Measurements from ENCODE around the gene DHRS12. TPM values are rescaled to one million over a fixed set of nuclear protein-coding genes. Genes with fewer than 3 reads are reported as not detected.

The DHRS12 gene
- total RNA-seq, 1 donor: 3.3 TPM

DNA sequence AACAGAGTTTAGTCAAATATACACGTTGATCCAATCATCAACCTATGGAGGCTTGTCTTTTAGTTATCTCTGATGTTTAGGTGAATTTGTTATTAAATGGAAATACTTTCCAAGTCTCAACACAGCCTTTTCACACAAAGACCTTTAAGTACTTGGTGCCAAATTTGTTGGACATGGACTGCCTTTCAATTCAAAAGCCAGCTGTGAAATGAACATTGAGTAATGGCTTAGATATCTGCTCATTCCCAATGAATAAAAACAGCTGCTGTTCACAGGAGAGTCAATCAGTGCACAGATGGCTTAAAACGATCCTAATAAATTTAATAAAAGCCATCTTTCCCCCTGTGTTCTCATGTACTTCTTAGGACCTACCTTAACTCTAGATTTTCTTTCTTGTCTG is 19.9 kb upstream of the DHRS12 start:
- Histone ChIP-seq H4K20me1 (ENCODE audit: insufficient read depth, low read length) (no peaks in the 10 kb centered on the region), H2AFZ (ENCODE audit: low read length) (no peak overlapping the region), H3K4me3 (ENCODE audit: insufficient read depth, low read length) (no peak overlapping the region), H3K27me3 (ENCODE audit: insufficient read depth, low read length) (peaks cover 55% of the 10 kb centered on the region), H3K4me2 (ENCODE audit: insufficient read depth, low read length) (no peak overlapping the region), H3K4me1 (ENCODE audit: insufficient read depth, low read length) (no peaks in the 10 kb centered on the region), H3K27ac (ENCODE audit: low read depth, low read length) (no peak overlapping the region), H3K79me2 (ENCODE audit: insufficient read depth, low read length) (no peaks in the 10 kb centered on the region), H3K36me3 (ENCODE audit: insufficient read depth, low read length) (no peaks in the 10 kb centered on the region), H3K9me3 (ENCODE audit: low read depth, low read length) (no peaks in the 10 kb centered on the region)
- no peak for DNase-seq (ENCODE audit: insufficient read length, low spot score, missing footprints)
- TF ChIP-seq, protein P1, sequence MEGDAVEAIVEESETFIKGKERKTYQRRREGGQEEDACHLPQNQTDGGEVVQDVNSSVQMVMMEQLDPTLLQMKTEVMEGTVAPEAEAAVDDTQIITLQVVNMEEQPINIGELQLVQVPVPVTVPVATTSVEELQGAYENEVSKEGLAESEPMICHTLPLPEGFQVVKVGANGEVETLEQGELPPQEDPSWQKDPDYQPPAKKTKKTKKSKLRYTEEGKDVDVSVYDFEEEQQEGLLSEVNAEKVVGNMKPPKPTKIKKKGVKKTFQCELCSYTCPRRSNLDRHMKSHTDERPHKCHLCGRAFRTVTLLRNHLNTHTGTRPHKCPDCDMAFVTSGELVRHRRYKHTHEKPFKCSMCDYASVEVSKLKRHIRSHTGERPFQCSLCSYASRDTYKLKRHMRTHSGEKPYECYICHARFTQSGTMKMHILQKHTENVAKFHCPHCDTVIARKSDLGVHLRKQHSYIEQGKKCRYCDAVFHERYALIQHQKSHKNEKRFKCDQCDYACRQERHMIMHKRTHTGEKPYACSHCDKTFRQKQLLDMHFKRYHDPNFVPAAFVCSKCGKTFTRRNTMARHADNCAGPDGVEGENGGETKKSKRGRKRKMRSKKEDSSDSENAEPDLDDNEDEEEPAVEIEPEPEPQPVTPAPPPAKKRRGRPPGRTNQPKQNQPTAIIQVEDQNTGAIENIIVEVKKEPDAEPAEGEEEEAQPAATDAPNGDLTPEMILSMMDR (IDR thresholded peaks at IDR 0.05; ENCODE audit: extremely low read depth, low read depth, low read length): no peak

DNA sequence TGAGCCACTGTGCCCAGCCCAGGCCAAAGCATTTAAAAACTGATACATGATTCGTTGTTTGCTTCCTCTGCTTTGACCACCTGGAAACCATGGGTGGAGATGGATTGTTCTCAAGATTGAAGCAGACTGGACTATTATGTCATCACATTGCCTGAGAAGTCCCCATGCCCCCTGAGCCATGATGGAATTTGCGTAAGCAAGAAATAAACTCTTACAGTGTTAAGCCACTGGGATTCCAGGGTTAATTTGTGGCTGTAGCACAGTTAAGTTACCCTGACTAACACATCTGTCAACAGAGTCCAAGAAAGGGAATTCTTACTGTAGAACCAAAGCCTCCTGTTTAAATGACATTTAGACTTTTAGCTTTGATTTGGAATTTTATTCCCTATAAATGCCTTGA is 19.4 kb upstream of the DHRS12 start:
- DNase-seq (ENCODE audit: insufficient read length, low spot score, missing footprints): no peak
- Histone ChIP-seq H3K4me2 (ENCODE audit: insufficient read depth, low read length) (no peak overlapping the region), H3K27me3 (ENCODE audit: insufficient read depth, low read length) (peaks cover 50% of the 10 kb centered on the region), H4K20me1 (ENCODE audit: insufficient read depth, low read length) (no peaks in the 10 kb centered on the region), H3K36me3 (ENCODE audit: insufficient read depth, low read length) (no peaks in the 10 kb centered on the region), H3K4me3 (ENCODE audit: insufficient read depth, low read length) (no peak overlapping the region), H3K9me3 (ENCODE audit: low read depth, low read length) (no peaks in the 10 kb centered on the region), H3K27ac (ENCODE audit: low read depth, low read length) (no peak overlapping the region), H3K4me1 (ENCODE audit: insufficient read depth, low read length) (no peaks in the 10 kb centered on the region), H3K79me2 (ENCODE audit: insufficient read depth, low read length) (no peaks in the 10 kb centered on the region), H2AFZ (ENCODE audit: low read length) (no peak overlapping the region)
- TF ChIP-seq, protein P1 (IDR thresholded peaks at IDR 0.05; ENCODE audit: extremely low read depth, low read depth, low read length): no peak

DNA sequence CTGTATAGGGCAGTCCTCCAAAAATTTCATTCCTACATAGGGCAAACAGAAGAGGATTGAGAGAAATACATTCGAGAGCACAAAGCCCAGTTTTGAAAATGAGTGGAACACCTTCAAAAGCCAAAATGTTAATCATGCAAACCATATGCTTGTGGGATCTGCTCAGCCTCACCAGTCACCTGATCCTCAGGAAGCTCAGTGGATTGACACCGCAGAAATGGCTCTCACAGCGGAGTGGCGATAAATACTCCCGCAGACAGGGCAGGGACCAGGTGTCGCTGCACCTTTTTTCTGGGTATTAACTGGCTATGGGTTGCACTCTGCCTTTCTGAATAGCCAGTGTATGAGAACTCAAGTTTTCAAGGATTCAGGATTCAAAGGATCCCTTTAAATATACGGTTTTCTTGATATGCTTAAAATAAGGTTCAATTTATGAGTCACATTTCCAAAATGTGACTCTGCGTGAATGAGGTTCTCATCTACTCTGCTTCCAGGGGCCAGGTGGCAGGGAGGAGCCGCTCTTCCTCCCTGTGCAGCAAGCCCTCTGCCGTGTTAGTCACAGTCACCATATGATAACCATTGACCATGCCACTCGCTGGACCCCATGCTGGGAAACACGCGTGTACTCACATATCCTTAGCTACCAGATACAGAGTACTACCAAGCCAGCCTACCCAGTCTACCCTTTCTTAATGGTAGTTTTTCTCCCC is 18.3 kb upstream of the DHRS12 start:
- TF ChIP-seq, protein P1 (IDR thresholded peaks at IDR 0.05; ENCODE audit: extremely low read depth, low read depth, low read length): no peak
- H3K27me3 ChIP-seq (ENCODE audit: insufficient read depth, low read length): peaks cover 46% of the 10 kb centered on the region
- no peak overlapping the region for H3K27ac ChIP-seq (ENCODE audit: low read depth, low read length)
- no peak overlapping the region for H3K4me2 ChIP-seq (ENCODE audit: insufficient read depth, low read length)
- no peaks in the 10 kb centered on the region for H3K79me2 ChIP-seq (ENCODE audit: insufficient read depth, low read length)
- H3K4me3 ChIP-seq (ENCODE audit: insufficient read depth, low read length): no peak overlapping the region
- H4K20me1 ChIP-seq (ENCODE audit: insufficient read depth, low read length): no peaks in the 10 kb centered on the region
- H3K9me3 ChIP-seq (ENCODE audit: low read depth, low read length): no peaks in the 10 kb centered on the region
- H3K4me1 ChIP-seq (ENCODE audit: insufficient read depth, low read length): no peaks in the 10 kb centered on the region
- no peaks in the 10 kb centered on the region for H3K36me3 ChIP-seq (ENCODE audit: insufficient read depth, low read length)
- H2AFZ ChIP-seq (ENCODE audit: low read length): no peak overlapping the region
- DNase-seq (ENCODE audit: insufficient read length, low spot score, missing footprints): no peak

DNA sequence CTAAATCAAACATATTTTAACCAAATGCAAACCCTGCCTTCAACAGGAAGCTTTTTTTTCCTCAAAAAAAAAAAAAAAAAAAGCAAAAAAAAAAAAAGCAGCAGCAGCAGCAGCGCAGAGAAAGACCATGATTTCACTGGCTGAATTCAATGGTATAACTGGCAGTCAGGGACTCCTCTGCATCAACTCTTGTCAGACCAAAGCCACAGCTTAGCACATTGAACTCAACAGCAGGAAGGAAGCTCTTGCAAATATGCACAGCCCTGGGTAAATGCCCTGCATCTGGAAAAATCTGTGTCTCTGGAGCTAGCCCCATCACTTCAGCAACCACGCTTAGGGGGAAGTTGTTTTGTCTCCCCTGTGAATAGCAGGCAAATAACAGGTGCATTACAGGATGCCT is 17.6 kb upstream of the DHRS12 start:
- Histone ChIP-seq H3K4me3 (ENCODE audit: insufficient read depth, low read length) (no peak overlapping the region), H3K79me2 (ENCODE audit: insufficient read depth, low read length) (no peaks in the 10 kb centered on the region), H4K20me1 (ENCODE audit: insufficient read depth, low read length) (no peaks in the 10 kb centered on the region), H3K36me3 (ENCODE audit: insufficient read depth, low read length) (no peaks in the 10 kb centered on the region), H3K27me3 (ENCODE audit: insufficient read depth, low read length) (peaks cover 46% of the 10 kb centered on the region), H3K27ac (ENCODE audit: low read depth, low read length) (no peak overlapping the region), H3K9me3 (ENCODE audit: low read depth, low read length) (no peaks in the 10 kb centered on the region), H3K4me1 (ENCODE audit: insufficient read depth, low read length) (no peaks in the 10 kb centered on the region), H2AFZ (ENCODE audit: low read length) (no peak overlapping the region), H3K4me2 (ENCODE audit: insufficient read depth, low read length) (no peak overlapping the region)
- DNase-seq (ENCODE audit: insufficient read length, low spot score, missing footprints): no peak
- TF ChIP-seq, protein P1 (IDR thresholded peaks at IDR 0.05; ENCODE audit: extremely low read depth, low read depth, low read length): no peak

Data from osteoblast (primary cell).